ENCODE data around the gene AKR7A3. TPM values are rescaled to one million over a fixed set of nuclear protein-coding genes. Genes with fewer than 3 reads are reported as not detected.

AKR7A3 gene
- total RNA-seq, 4 donors from 2014 or later, result 0.50 to 2.4 (median 2.0) TPM

GRCh38 chr1:19332832-19333231 is 44.3 kb upstream of the AKR7A3 start:
- WGBS, 2 donors, result 81 to 88% methylated on average over 10 of the region's 12 CpGs
- no peaks in the 10 kb centered on the region for H3K4me1 ChIP-seq
- intact Hi-C loops (cut with DNase I), result no loop called here
- no peak for DNase-seq
- no peak overlapping the region for H3K4me3 ChIP-seq
- no peaks in the 10 kb centered on the region for H3K9me3 ChIP-seq
- H3K27ac ChIP-seq, result no peak overlapping the region
- H3K27me3 ChIP-seq, result no peaks in the 10 kb centered on the region
- TF ChIP-seq CTCF (IDR thresholded peaks at IDR 0.05) (no peak), POLR2A (IDR thresholded peaks at IDR 0.05) (no peak)
- H3K36me3 ChIP-seq, result peaks cover 0 to 34% (median 5%) of the 10 kb centered on the region in 3 donors

GRCh38 chr1:19331262-19331878 is 42.8 kb upstream of the AKR7A3 start:
- H3K27ac ChIP-seq, result no peak overlapping the region
- intact Hi-C loops (cut with DNase I), result no loop called here
- H3K4me1 ChIP-seq, result no peaks in the 10 kb centered on the region
- DNase-seq, result no peak
- H3K9me3 ChIP-seq, result no peaks in the 10 kb centered on the region
- 81% methylated on average over 5 of the region's 13 CpGs; no CpG with 5 or more reads in 1 of the 2 donors for WGBS, 2 donors
- peaks cover 6 to 39% (median 18%) of the 10 kb centered on the region in 3 donors for H3K36me3 ChIP-seq
- no peak overlapping the region for H3K4me3 ChIP-seq
- no peak for TF ChIP-seq CTCF (IDR thresholded peaks at IDR 0.05)
- no peak for TF ChIP-seq POLR2A (IDR thresholded peaks at IDR 0.05)
- H3K27me3 ChIP-seq, result no peaks in the 10 kb centered on the region

- TF ChIP-seq CTCF (IDR thresholded peaks at IDR 0.05), result no peak
- TF ChIP-seq POLR2A (IDR thresholded peaks at IDR 0.05), result no peak
- WGBS, 2 donors, result 73 to 74% methylated on average over 12 to 14 of the region's 14 CpGs
- Histone ChIP-seq H3K9me3 (no peaks in the 10 kb centered on the region), H3K36me3 (peaks cover 13 to 46% (median 22%) of the 10 kb centered on the region in 3 donors), H3K4me1 (no peaks in the 10 kb centered on the region), H3K4me3 (no peak overlapping the region), H3K27me3 (no peaks in the 10 kb centered on the region), H3K27ac (no peak overlapping the region)
- DNase-seq, result no peak
- intact Hi-C loops (cut with DNase I), result no loop called here
These were observed 42.0 kb upstream of the AKR7A3 start for GRCh38 chr1:19330449-19331135.

- Histone ChIP-seq H3K4me3 (no peak overlapping the region), H3K4me1 (no peaks in the 10 kb centered on the region), H3K36me3 (peaks cover 18 to 56% (median 26%) of the 10 kb centered on the region in 3 donors), H3K27ac (no peak overlapping the region), H3K9me3 (no peaks in the 10 kb centered on the region), H3K27me3 (no peaks in the 10 kb centered on the region)
- TF ChIP-seq CTCF (IDR thresholded peaks at IDR 0.05) (no peak), POLR2A (IDR thresholded peaks at IDR 0.05) (no peak)
- 92 to 94% methylated on average over 4 to 5 of the region's 5 CpGs for WGBS, 2 donors
- intact Hi-C loops (cut with DNase I), result no loop called here
- DNase-seq, result no peak
These were observed 41.0 kb upstream of the AKR7A3 start for GRCh38 chr1:19329611-19330010.

- Histone ChIP-seq H3K27me3 (no peaks in the 10 kb centered on the region), H3K36me3 (peaks cover 22 to 60% (median 29%) of the 10 kb centered on the region in 3 donors)
These were observed 40.6 kb upstream of the AKR7A3 start for GRCh38 chr1:19329188-19329587.

More at GRCh38 chr1:19329188-19329587, 40.6 kb upstream of the AKR7A3 start:
- Histone ChIP-seq H3K9me3 (no peaks in the 10 kb centered on the region), H3K4me3 (no peak overlapping the region), H3K27ac (no peak overlapping the region), H3K4me1 (no peaks in the 10 kb centered on the region)
- 86 to 92% methylated on average over 10 to 13 of the region's 13 CpGs for WGBS, 2 donors
- intact Hi-C loops (cut with DNase I), result no loop called here
- TF ChIP-seq CTCF (IDR thresholded peaks at IDR 0.05), result no peak
- TF ChIP-seq POLR2A (IDR thresholded peaks at IDR 0.05), result no peak
- no peak for DNase-seq
